H1 (cell line): ENCODE results near the gene GPC1. TPM values are rescaled to one million over a fixed set of nuclear protein-coding genes. Genes with fewer than 3 reads are reported as not detected.
A peak's percentile ranks its signal among the peaks of the same experiment; 100 is the strongest.

Experiments used
- CTCF ChIA-PET: fragments of 300-600 bp; sonication (Branson Sonifier 250); formaldehyde crosslinking; loops from one replicate; lab custom pipeline; 2021; ENCODE audit not compliant: partially characterized antibody; lab: Charles Lee
- POLR2A ChIA-PET: fragments of 300-600 bp; sonication (Branson Sonifier 250); formaldehyde crosslinking; loops from one replicate; lab custom pipeline; 2021; ENCODE audit warnings: inconsistent platforms; ENCODE audit not compliant: partially characterized antibody; lab: Charles Lee
- DNase-seq, 2 experiments: peaks; one replicate each; pipeline versions ENCODE4 v3.0.0 to v3.0.0-alpha.2; 2010 to 2022; ENCODE audit warnings: low spot score in 2 of 2, low read depth in 1 of 2, mixed read lengths in 1 of 2
- FAIRE-seq: peaks from 2 replicates; lab custom pipeline; 2011; peaks lifted over from hg19 to GRCh38; lab: Jason Lieb, UNC
- H2AFZ ChIP-seq: 2 replicates; pipeline ENCODE4 v1.8.1; 2012; ENCODE audit warnings: low read length, inconsistent platforms
- H2AK5ac ChIP-seq: 2 replicates; pipeline ENCODE4 v1.6.1; 2013; ENCODE audit warnings: low read depth, low read length
- H2BK120ac ChIP-seq: replicated peaks from 2 replicates; pipeline ENCODE3; 2013; ENCODE audit warnings: low read depth, low read length, inconsistent platforms
- H2BK12ac ChIP-seq: 2 replicates; pipeline ENCODE4 v1.6.1; 2013; ENCODE audit warnings: low read depth, low read length
- H2BK15ac ChIP-seq: 2 replicates; pipeline ENCODE4 v1.6.1; 2013; ENCODE audit warnings: low read length
- H2BK20ac ChIP-seq: 2 replicates; pipeline ENCODE4 v1.6.1; 2013; ENCODE audit warnings: low read length
- H2BK5ac ChIP-seq: 2 replicates; pipeline ENCODE4 v1.6.1; 2013; ENCODE audit warnings: low read depth, low read length
- H3K14ac ChIP-seq: 2 replicates; pipeline ENCODE4 v1.6.1; 2013; ENCODE audit warnings: inconsistent platforms; ENCODE audit not compliant: insufficient read length
- H3K18ac ChIP-seq: 2 replicates; pipeline ENCODE4 v1.6.1; 2013; ENCODE audit warnings: low read length; ENCODE audit errors: extremely low read depth
- H3K23ac ChIP-seq: 2 replicates; pipeline ENCODE4 v1.6.1; 2013; ENCODE audit warnings: inconsistent platforms; ENCODE audit not compliant: insufficient read length
- H3K23me2 ChIP-seq: 2 replicates; pipeline ENCODE4 v1.6.1; 2013; ENCODE audit warnings: low read depth, low read length
- H3K27ac ChIP-seq: 2 replicates; pipeline ENCODE4 v1.6.1; 2011; ENCODE audit warnings: low read depth, low read length, inconsistent platforms
- H3K27me3 ChIP-seq, 4 experiments: replicated peaks in 1 of 4; 1 replicate in 1 of 4; 2 replicates in 3 of 4; pipeline versions ENCODE4 v1.6.1 to v1.8.1; 2011 to 2013; ENCODE audit warnings: low read length in 3 of 4, mild to moderate bottlenecking in 3 of 4, inconsistent platforms in 2 of 4, mixed read lengths in 2 of 4, moderate library complexity in 1 of 4; ENCODE audit not compliant: control insufficient read depth in 3 of 4, insufficient read depth in 3 of 4; ENCODE audit errors: extremely low read depth in 1 of 4
- H3K36me3 ChIP-seq, 4 experiments: 2 replicates each; pipeline versions ENCODE4 v1.6.1 to v1.8.1; 2011 to 2013; ENCODE audit warnings: mild to moderate bottlenecking in 4 of 4, low read length in 3 of 4, moderate library complexity in 2 of 4, control low read depth in 1 of 4, inconsistent platforms in 1 of 4; ENCODE audit not compliant: insufficient read depth in 4 of 4, control insufficient read depth in 2 of 4
- H3K4ac ChIP-seq: replicated peaks from 2 replicates; pipeline ENCODE3; 2013; ENCODE audit warnings: low read length, low read depth, mixed read lengths, inconsistent platforms; ENCODE audit not compliant: insufficient read length
- H3K4me1 ChIP-seq, 4 experiments: replicated peaks in 1 of 4; 1 replicate in 1 of 4; 2 replicates in 3 of 4; pipeline versions ENCODE4 v1.6.1 to v1.8.1; 2011 to 2013; ENCODE audit warnings: low read length in 3 of 4, inconsistent platforms in 2 of 4, mixed read lengths in 1 of 4; ENCODE audit not compliant: insufficient read depth in 4 of 4, control insufficient read depth in 3 of 4
- H3K4me2 ChIP-seq, 2 experiments: 2 replicates each; pipeline versions ENCODE4 v1.6.1 to v1.8.1; 2011 to 2013; ENCODE audit warnings: low read depth in 2 of 2, low read length in 2 of 2, control low read depth in 1 of 2, inconsistent platforms in 1 of 2, mild to moderate bottlenecking in 1 of 2; ENCODE audit not compliant: insufficient read depth in 1 of 2
- H3K4me3 ChIP-seq, 4 experiments: fragments of 200-600, 300-600 bp in 1 of 4; sonication (generic), shearing (Covaris generic), sonication (Bioruptor Twin) in 1 of 4; 2 replicates each; pipeline versions ENCODE4 v1.5.1 to v1.8.1; 2011 to 2016; ENCODE audit warnings: low read length in 4 of 4, low read depth in 3 of 4, control low read depth in 2 of 4, inconsistent platforms in 2 of 4, mild to moderate bottlenecking in 2 of 4, mixed read lengths in 1 of 4, moderate library complexity in 1 of 4; ENCODE audit not compliant: insufficient read depth in 2 of 4; ENCODE audit errors: extremely low read depth in 1 of 4
- H3K56ac ChIP-seq: replicated peaks from 2 replicates; pipeline ENCODE3; 2013; ENCODE audit warnings: low read depth, mild to moderate bottlenecking, mixed read lengths, low read length, inconsistent platforms; ENCODE audit not compliant: insufficient read length
- H3K79me1 ChIP-seq: 2 replicates; pipeline ENCODE4 v1.6.1; 2013; ENCODE audit warnings: low read depth, low read length, control low read depth
- H3K79me2 ChIP-seq, 2 experiments: 2 replicates each; pipeline versions ENCODE4 v1.6.1 to v1.8.1; 2012 to 2013; ENCODE audit warnings: low read length in 2 of 2, mild to moderate bottlenecking in 2 of 2, inconsistent platforms in 1 of 2; ENCODE audit not compliant: insufficient read depth in 2 of 2, control insufficient read depth in 1 of 2
- H3K9ac ChIP-seq, 4 experiments: replicated peaks in 1 of 4; 1 replicate in 1 of 4; 2 replicates in 3 of 4; pipeline versions ENCODE4 v1.6.1 to v1.8.1; 2011 to 2013; ENCODE audit warnings: low read depth in 3 of 4, low read length in 3 of 4, control low read depth in 2 of 4, mild to moderate bottlenecking in 2 of 4, moderate library complexity in 2 of 4, inconsistent platforms in 1 of 4; ENCODE audit errors: extremely low read depth in 1 of 4
- H3K9me3 ChIP-seq, 2 experiments: 2 replicates each; pipeline versions ENCODE4 v1.6.1 to v1.8.1; 2012 to 2013; ENCODE audit warnings: mild to moderate bottlenecking in 2 of 2, moderate library complexity in 2 of 2, control low read depth in 1 of 2, inconsistent platforms in 1 of 2, low read depth in 1 of 2, low read length in 1 of 2, mixed read lengths in 1 of 2; ENCODE audit not compliant: insufficient read depth in 2 of 2
- H4K20me1 ChIP-seq, 2 experiments: replicated peaks in 1 of 2; 2 replicates each; pipeline versions ENCODE3 to v1.8.1; 2011 to 2013; ENCODE audit warnings: inconsistent platforms in 2 of 2, low read length in 2 of 2, mild to moderate bottlenecking in 1 of 2; ENCODE audit not compliant: insufficient read depth in 2 of 2, control insufficient read depth in 1 of 2
- H4K5ac ChIP-seq: 2 replicates; pipeline ENCODE4 v1.6.1; 2013; ENCODE audit warnings: low read length, low read depth, mixed read lengths, inconsistent platforms; ENCODE audit not compliant: insufficient read length
- H4K8ac ChIP-seq: 2 replicates; pipeline ENCODE4 v1.8.0; 2013; ENCODE audit warnings: mild to moderate bottlenecking, moderate library complexity, low read length, inconsistent platforms; ENCODE audit not compliant: insufficient read depth; ENCODE audit errors: extremely low read depth
- H4K91ac ChIP-seq: replicated peaks from 2 replicates; pipeline ENCODE3; 2013; ENCODE audit warnings: low read length, mixed read lengths, inconsistent platforms; ENCODE audit not compliant: insufficient read length
- ATF3 ChIP-seq: IDR thresholded peaks from 2 replicates; pipeline ENCODE4 v1.6.1; 2011; ENCODE audit warnings: low read depth, mild to moderate bottlenecking, low read length; ENCODE audit not compliant: insufficient read depth
- CHD1 ChIP-seq: IDR thresholded peaks from 2 replicates; pipeline ENCODE4 v1.6.1; 2012; ENCODE audit warnings: low read depth, low read length, improper control_type of control experiment
- JUN ChIP-seq: IDR thresholded peaks from 2 replicates; pipeline ENCODE4 v1.6.1; 2011; ENCODE audit warnings: low read depth, mild to moderate bottlenecking, improper control_type of control experiment, low read length
- POLR2AphosphoS5 ChIP-seq: IDR thresholded peaks from 2 replicates; pipeline ENCODE4 v1.6.1; 2011; ENCODE audit warnings: low read depth, low read length
- POU5F1 ChIP-seq: IDR thresholded peaks from 2 replicates; pipeline ENCODE4 v1.6.1; 2011; ENCODE audit warnings: low read depth, mild to moderate bottlenecking, low read length, moderate library complexity
- SIX5 ChIP-seq: IDR thresholded peaks from 2 replicates; pipeline ENCODE4 v1.6.1; 2011; ENCODE audit warnings: mild to moderate bottlenecking, low read depth, low read length
- TAF7 ChIP-seq: optimal IDR thresholded peaks from 2 replicates; pipeline ENCODE3; 2011; ENCODE audit warnings: low read depth, mild to moderate bottlenecking, inconsistent platforms, low read length, moderate library complexity, borderline replicate concordance
- WGBS, 2 experiments: shearing (Covaris generic) in 1 of 2; methylation state at CpG; one replicate each; pipeline versions ENCODE4 v1.1.6 to v1.1.7; 2013 to 2015; ENCODE audit warnings: low lambda C conversion rate in 2 of 2, mixed read lengths in 2 of 2, inconsistent platforms in 1 of 2, low coverage in 1 of 2, missing lambda C conversion rate in 1 of 2; ENCODE audit not compliant: insufficient replicate concordance in 2 of 2, insufficient coverage in 1 of 2, insufficient read length in 1 of 2; ENCODE audit errors: extremely low coverage in 1 of 2, missing lambda C conversion rate in 1 of 2; 5-methylcytosine and 5-hydroxymethylcytosine counted together
- polyA plus RNA-seq, 7 experiments: library from polyadenylated mRNA; depleted of rRNA in 3 of 7; stranded (reverse) in 5 of 7; unstranded in 2 of 7; fragments of >200 nt in 5 of 7; fragments of 200-250 nt in 2 of 7; gene quantifications; 1 replicate in 5 of 7; 2 replicates in 1 of 7; 4 replicates in 1 of 7; pipeline versions ENCODE4 v1.2.1 to v1.2.3, GENCODE V29; 2011 to 2013; ENCODE audit warnings: missing spikeins in 2 of 7, mixed read lengths in 2 of 7
- total RNA-seq: library from RNA; stranded (reverse); fragmentation: NEBNext Ultra II Directional; extraction: Animal tissue kit (Norgen Biotek cat#: 25700); gene quantifications from 2 replicates; pipeline ENCODE4 v1.2.1, GENCODE V29; 2021

Gene GPC1
- total and polyA plus RNA-seq, 2 of the 8 experiments (the other 6 are each of a cell fraction or from before 2014, with no cell fraction given) = 21.9 to 28.3 TPM

DNA sequence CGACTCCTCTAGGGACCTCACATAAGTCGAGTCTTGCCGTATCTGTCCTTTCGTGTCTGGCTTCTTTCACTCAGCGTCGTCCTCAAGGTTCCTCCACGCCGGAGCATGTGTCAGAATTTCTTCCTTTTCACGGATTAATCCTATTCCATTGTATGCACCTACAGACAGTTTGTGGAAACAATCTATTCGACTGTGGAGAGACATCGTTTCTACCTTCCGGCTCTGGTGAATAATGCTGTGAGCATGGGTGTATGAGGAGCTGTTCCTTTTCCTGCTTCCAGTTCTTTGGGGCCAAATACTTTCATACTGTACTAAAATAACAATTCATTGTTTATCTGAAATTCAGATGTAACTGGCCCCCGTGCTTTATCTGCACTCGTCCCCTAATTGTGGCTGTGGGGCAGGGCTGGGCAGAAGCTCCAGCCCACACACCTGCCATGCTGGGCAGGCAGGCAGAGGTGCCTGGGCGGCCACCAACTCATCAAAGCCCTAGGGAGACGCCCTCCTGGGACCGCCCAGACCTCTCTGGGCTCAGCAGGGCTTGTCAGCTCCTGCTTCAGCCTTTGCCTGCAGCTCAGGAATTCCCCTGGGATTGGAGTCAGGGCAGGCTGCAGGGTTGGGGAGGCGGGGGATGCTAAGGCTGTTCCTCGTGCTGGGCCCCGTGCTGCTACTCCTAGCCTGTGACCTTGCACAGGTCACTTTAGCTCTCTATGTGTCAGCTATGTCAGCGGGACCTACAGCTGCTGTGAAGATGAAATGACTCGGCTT lies 14.5 kb downstream of the GPC1 start:
- Histone ChIP-seq H4K20me1 (peaks cover 26 to 46% of the 10 kb centered on the region in 2 experiments), H3K27ac (no peak overlapping the region), H3K23me2 (peaks cover 7% of the 10 kb centered on the region; the same call in 1 of the 2 replicates), H3K79me2 (no peaks in the 10 kb centered on the region), H3K9me3 (no peaks in the 10 kb centered on the region), H4K91ac (no peak overlapping the region), H3K79me1 (peaks cover 3% of the 10 kb centered on the region), H3K4me3 (no peak overlapping the region), H3K4ac (no peak overlapping the region), H2BK15ac (no peak overlapping the region), H2AFZ (no peak overlapping the region), H3K36me3 (no peaks in the 10 kb centered on the region; a peak in 1 of 8 replicates), H3K14ac (no peak overlapping the region), H3K4me2 (peak overlapping the region in 1 of 2 experiments; percentile 3; a peak in 1 of 4 replicates), H3K56ac (no peak overlapping the region), H2AK5ac (no peak overlapping the region), H2BK120ac (no peak overlapping the region), H3K27me3 (peaks cover 13 to 20% (median 19%) of the 10 kb centered on the region in 4 experiments), H3K18ac (no peak overlapping the region), H2BK20ac (no peak overlapping the region), H2BK5ac (no peak overlapping the region), H3K23ac (no peak overlapping the region), H4K5ac (no peak overlapping the region), H4K8ac (no peak overlapping the region; the same call in 1 of the 2 replicates), H2BK12ac (no peak overlapping the region), H3K4me1 (peaks cover 0 to 33% (median 17%) of the 10 kb centered on the region in 4 experiments; a peak in 6 of 7 replicates), H3K9ac (no peak overlapping the region)
- CTCF ChIA-PET = interaction anchor here (0.8 to 1.4 kb wide), 4 partner anchors 11 to 307 kb away, joined by 3 to 6 read pairs (median 5); no protein-coding TSS in a partner anchor
- WGBS, 2 experiments = 74% methylated on average over 22 of the region's 22 CpGs; no CpG with 5 or more reads in 1 of the 2 experiments
- POLR2A ChIA-PET = no interaction called here
- FAIRE-seq = no peak
- no peak for DNase-seq
- TF ChIP-seq POLR2AphosphoS5 (no peak), TAF7 (no peak), CHD1 (no peak), ATF3 (no peak), SIX5 (no peak), JUN (no peak), POU5F1 (no peak)
